Fibroblast of skin of back (primary cell): Measurements from ENCODE around the gene DMWD.

Experiments used
- DNase-seq: peaks from one replicate; pipeline ENCODE4 v3.0.0-alpha.2; 2013

The DMWD gene

DNA sequence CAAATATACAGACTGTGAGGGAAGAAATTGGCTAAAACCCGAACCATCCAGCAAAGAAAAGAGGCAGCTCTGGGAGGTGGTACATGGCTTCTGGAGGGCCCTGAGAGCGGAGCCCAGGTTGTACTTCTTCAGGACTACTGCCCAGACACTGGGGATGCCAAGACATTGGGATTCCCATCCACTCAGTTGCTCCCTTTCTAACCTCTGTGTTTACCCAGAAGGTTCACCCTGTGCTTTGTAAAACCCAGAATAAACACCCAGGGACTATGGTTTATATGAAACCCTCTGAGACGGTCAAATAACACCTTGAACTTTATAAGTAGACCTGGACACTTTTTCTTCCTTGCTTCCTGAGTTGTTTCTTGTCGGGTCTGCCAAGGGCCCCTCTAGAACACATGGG, 49.7 kb downstream of the DMWD start:
- no peak for DNase-seq

DNA sequence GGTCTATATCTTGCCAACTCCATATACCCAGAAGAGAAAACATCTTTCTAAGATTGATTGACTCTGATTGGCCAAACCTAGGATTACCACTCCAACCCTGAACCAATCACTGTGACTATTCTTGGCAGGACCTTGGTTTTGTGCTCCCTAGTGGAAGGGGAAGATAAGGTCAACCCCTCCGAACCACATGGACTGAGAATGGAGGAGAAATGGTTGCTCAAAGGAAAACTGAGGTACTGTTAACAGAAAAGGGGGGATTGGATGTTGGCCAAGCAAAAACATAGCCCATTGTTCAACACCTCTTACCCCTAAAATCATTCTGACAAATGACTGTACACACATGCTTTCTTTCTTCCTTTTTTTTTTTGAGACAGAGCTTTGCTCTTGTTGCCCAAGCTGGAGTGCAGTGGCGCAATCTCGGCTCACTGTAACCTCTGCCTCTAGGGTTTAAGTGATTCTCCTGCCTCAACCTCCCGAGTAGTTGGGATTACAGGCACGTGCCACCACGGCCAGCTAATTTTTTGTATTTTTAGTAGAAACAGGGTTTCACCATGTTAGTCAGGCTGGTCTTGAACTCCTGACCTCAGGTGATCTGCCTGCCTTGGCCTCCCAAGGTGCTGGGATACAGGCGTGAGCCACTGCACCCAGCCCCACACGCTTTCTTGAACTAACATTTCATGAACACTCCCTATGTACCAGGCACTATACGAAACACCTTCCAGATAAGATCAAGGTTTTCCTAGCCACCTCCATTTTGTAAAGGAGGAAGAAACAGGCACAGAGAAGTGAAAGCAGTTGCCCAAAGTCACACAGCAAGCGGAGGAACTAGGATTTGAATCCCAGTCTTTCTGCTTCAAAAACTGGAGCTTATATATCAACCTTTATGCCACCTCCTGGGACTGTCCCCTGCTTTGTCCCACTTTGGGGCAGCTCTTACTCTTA, 52.9 kb downstream of the DMWD start:
- DNase-seq, result no peak

DNA sequence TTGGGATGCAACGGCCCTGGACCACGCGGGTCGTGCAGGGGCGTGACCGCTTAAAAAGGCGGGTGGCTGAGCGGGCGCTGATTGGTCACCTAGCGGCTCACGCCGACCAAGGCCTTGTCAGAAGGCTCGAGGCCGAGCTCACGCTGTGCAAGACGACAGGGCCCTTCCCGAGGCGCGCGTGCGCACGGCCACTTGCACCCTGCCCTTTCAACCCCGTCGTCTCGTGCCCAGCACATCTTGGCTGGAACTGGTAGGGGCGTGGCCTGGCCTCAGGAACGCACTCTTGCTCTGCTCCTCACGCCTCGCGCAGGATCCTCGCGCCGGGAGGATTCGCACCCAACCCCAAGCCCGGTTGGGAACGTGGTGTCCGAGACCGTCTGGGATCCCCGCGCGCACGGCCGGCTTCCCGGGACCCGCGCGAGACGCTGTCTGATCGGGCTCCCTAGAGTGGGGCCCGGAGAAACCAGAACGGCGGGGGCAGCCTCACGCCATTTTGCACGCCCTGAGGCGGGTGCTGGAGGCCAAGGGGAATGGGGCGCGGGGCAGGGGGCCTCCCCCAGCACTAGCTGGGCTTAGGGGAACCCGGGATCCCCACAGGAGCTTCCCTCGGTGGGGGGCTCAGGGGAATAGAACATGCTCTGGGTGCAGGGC, 59.4 kb downstream of the DMWD start, which contains the start of gene MEIOSIN:
MEIOSIN (plus strand) TSS at position 280 of the 651 bp plus-strand sequence. CDS start 1,938 bp downstream, outside the sequence.
- no peak for DNase-seq
